ENCODE measurements around the gene HLCS.
A peak's percentile ranks its signal among the peaks of the same experiment; 100 is the strongest.
"Not testable (repeated sequence)": the region's sequence is repeated elsewhere in the genome, so short reads cannot be mapped to it uniquely, and the experiment has no call there.

The HLCS gene

DNA sequence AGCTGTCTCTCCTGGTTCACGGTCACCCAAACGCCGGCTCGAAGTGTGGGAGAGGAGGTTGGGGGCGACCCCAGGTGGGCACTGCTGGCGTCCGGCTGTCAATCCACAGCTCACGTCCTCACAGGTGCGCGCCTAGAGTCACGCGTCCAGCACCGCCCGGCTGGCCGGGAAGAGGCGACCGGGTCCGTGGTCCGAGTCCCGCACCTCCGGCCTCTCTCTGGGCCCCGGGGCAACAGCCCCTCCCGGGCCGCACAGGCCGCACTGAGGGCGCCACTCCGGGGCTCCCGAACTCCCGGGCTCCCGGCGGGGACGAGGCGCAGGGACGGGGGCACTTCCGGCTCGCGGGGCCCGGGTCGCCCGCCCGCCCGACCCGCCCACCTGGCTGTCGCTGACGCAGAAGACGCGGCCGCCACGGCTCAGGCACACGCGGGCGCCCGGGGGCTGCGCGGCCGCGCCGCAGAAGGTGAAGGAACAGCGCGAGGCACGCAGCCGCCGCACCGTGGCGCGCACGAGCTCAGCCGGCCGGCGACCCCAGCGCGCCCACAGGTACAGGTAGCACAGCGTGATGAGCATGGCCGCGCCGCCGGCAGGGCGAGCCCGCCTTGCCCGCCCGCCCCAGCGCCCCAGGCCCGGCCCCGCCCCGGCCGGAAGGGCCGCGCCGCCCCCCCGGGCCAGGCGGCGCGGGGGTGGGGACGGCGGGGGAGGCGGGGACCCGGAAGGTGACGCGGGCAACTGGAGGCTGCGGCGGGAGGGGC lies at the start of gene HLCS:
HLCS (minus strand) TSS at position 604 of the 755 bp plus-strand sequence; CDS start at position 573, 31 bp downstream.
- DNase-seq, result peak in 41 of 51 donors; percentile 8 to 77 (median 51)

GRCh38 chr21:37009740-37010341 lies 43.4 kb upstream of the HLCS start:
- peak in 49 of 51 donors; percentile 3 to 84 (median 59) for DNase-seq

- no peak for DNase-seq
Observed at GRCh38 chr21:37008724-37009123, 42.3 kb upstream of the HLCS start.

GRCh38 chr21:37006486-37007291 lies 40.2 kb upstream of the HLCS start, which contains the start of gene RIPPLY3:
Gene RIPPLY3 (plus strand): TSS chr21:37006702. CDS start chr21:37006773, 71 bp downstream.
- no peak for DNase-seq

- DNase-seq, result no peak
Observed at GRCh38 chr21:37005548-37006485, 39.3 kb upstream of the HLCS start.

DNA sequence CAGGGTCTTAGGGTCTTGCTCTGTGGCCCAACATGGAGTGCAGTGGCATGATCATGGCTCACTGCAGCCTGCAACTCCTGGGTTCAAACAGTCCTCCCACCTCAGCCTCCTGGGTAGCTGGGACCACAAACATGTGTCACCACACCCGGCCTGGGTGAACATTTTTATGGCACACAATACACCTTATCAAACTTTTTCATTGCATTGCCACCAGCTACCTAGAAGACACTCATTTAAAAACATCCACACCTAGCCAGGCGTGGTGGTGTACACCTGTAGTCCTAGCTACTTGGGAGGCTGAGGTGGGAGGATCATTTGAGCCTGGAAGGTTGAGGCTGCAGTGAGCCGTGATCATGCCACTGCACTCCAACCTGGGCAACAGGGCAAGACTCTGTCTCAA lies 37.4 kb upstream of the HLCS start:
- not testable (repeated sequence) for DNase-seq

DNA sequence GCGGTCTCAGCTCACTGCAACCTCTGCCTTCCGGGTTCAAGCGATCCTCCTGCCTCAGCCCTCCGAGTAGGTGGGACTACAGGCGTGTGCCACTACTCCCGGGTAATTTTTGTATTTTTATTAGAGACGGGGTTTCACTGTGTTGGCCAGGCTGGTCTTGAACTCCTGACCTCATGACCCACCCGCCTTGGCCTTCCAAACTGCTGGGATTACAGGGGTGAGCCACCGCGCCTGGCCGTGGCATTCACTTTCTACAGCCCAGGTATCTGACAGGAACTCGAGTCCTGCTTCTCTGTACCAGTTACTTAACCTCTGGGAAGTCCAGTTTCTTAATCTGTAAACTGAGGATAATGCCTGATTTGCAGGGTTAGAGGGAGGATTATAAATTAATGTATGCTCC lies 36.4 kb upstream of the HLCS start:
- DNase-seq, result not testable (repeated sequence)

- no peak for DNase-seq
Observed at GRCh38 chr21:37001441-37001840, 35.0 kb upstream of the HLCS start.

DNA sequence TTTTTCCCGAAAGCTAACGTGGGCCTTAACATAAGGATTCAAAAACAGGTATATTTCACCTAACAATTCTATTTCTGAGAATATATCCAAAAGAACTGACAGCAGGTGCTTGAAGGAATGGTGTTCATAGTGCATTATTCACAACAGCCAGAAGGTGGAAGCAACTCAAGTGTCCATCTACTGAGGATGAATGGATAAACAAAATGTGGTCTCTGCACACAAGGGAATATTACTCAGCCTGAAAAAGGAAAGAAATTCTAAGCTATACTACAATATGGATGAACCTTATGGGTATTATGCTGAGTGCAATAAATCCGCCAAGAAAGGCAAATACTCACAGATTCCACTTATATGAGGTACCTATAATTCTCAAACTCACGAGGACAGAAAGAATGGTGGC lies 33.9 kb upstream of the HLCS start:
- DNase-seq, result no peak

DNA sequence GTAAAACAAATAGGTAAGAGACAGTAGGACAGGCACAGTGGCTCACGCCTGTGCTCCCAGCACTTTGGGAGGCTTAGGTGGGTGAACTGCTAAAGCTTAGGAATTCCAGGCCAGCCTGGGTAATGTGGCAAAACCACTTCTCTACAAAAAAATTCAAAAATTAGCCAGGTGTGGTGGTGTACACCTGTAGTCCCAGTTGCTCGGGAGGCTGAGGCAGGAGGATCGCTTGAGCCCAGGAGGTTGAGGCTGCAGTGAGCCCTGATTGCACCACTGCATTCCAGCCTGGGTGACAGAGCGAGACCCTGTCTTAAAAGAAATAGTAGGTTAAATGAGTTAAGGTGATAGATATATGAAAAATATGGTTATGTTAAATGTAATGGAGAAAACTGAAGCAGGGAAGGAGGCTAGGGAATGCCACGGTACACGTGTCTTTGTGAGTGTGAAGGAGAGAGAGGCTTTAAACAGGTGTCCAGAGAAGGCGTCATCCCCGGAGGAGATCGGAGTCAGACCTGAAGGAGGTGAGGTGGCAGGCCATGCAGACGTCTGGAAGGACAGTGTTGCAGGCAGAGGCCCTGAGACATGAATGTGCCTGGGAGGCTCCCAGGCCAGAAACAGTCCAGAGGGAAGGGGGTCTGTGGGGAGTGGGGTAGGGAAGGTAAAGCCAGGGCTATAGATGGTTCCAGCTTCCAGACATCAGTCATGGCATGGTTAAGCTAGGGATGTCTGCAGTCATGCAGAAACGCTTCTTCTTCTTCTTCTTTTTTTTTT lies 32.8 kb upstream of the HLCS start:
- DNase-seq, result no peak

DNA sequence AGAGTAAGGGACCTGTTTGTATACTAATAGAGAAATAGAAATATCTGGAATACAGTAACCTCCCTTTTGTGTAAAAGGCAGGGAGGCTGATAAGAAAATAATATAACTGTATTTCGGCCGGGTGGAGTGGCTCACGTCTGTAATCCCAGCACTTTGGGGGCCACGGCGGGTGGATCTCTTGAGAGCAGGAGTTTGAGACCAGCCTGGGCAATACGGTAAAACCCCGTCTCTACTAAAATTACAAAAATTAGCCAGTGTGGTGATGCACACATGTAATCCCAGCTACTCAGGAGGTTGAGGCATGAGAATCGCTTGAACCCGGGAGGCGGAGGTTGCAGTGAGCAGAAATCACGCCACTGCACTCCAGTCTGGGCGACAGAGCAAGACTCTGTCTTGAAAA lies 28.8 kb upstream of the HLCS start:
- DNase-seq, result not testable (repeated sequence)

DNA sequence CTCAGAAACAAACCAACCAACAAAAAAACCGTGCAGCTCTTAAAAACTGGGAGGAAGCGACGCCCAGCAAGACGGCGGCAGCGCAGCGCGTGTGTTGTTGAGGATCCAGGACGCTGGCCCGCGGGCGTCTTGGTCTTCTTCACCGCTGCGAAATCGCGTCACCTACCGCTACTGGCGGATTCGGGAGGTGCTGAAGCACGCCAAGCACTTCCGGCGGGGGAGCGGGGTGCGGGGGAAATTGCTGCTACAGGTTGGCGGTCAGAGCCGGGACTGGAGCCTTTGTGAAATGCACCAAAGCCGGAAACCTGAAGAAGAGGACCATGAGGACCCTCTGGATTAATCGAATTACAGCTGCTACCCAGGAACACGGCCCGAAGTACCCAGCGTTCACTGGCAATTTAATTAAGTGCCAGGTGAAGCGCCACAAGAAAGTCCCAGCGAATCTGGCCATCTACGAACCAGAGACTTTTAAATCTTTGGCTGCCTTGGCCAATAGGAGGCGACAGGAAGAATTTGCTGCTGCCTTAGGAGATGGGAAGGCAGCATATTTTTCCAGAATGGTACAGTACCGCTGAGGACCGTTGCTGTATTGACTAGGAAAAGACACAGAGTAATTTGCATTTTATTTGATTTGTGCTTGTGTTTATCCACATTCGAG lies 28.2 kb upstream of the HLCS start:
- peak in 1 of 51 donors; percentile 2 for DNase-seq

- DNase-seq, result no peak
Observed at GRCh38 chr21:36992671-36993070, 26.2 kb upstream of the HLCS start.

- DNase-seq, result peak in 4 of 51 donors; percentile 21 to 46 (median 44)
Observed at GRCh38 chr21:36990508-36991205, 24.2 kb upstream of the HLCS start.

DNA sequence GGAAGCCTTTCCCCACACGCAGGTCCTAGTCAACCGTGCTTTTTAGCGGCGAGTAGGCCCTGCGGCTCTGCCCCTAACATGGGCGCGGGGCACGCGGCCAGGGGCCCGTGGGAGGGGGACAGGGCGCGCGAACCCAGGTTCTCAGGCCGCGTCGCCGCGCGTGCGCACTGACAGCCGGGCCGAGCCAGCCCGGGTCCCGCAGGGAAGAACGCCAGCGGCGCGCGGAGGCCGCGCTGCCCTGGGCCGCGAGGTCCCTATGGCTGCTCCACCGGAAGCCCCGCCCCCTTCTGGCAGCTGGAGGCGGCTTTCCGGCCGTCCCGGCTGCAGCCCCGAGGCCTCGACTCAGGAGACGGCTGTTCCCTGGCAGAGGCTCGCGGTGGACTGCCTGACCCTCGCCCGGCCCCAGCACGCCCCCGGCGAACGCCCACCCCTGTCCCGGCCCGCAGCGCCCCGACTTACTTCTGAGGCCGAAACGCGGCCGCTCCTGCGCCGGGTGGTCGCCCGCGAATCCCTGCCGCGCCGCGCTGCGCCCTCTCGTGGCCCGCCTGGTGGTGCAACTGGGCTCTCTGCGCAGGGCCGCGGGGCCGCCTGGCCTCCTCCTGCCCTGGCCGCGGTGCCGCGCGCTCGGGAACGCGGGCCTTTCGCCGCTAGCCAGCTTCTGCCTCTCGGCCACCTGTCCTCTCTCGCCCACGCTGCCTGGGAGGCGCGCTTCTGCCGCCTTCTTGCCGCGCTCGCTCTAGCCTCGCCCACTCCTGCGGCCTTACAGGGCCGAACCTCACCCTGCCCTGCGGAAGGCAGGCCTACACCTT lies 23.4 kb upstream of the HLCS start:
- peak; percentile 33 to 99 (median 90) for DNase-seq

DNA sequence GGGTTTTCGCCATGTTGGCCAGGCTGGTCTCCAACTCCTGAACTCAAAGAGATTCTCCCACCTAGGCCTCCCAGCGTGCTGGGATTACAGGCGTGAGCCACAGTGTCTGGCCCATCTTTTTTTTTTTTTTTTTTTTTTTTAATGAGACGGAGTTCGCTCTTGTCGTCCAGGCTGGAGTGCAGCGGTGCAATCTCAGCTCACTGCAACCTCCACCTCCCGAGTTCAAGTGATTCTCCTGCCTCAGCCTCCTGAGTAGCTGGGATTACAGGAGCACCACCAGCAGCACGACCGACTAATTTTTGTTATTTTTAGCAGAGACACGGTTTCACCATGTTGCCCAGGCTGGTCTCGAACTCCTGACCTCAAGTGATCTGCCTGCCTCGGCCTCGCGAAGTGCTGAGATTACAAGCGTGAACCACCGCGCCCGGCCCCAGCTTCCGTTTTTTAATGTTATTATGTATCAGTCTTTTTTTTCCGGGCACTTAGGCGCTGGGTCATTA lies 22.8 kb upstream of the HLCS start:
- not testable (repeated sequence) for DNase-seq

GRCh38 chr21:36988536-36988935 lies 22.1 kb upstream of the HLCS start:
- no peak for DNase-seq

GRCh38 chr21:36987845-36988244 lies 21.4 kb upstream of the HLCS start:
- DNase-seq, result no peak

All from hypothalamus (tissue), 51 donors.